HCT116 (cell line): ENCODE data around the gene TMEM219. TPM values are rescaled to one million over a fixed set of nuclear protein-coding genes. Genes with fewer than 3 reads are reported as not detected.

ENCODE experiments used
- ATAC-seq: fragments of 200-7000 bp; cut with Tn5 transposase; 2 replicates; pipeline ENCODE4 v1.9.1; 2020; ENCODE audit warnings: mild to moderate bottlenecking, moderate library complexity
- BruUV-seq: library from RNA; stranded (reverse); fragments of 400-500 nt; replicated peaks from 2 replicates; lab custom pipeline; 2021; lab: Mats Ljungman, UMichigan
- CTCF ChIA-PET: fragments of 300-600 bp; sonication (Branson Sonifier 250); formaldehyde crosslinking; loops from one replicate; lab custom pipeline; 2021; ENCODE audit warnings: antibody characterized with exemption; lab: Charles Lee
- POLR2A ChIA-PET: fragments of 300-600, 350-600 bp; sonication (Branson Sonifier 250); formaldehyde crosslinking; loops from one replicate; lab custom pipeline; 2021; ENCODE audit warnings: antibody characterized with exemption; lab: Charles Lee
- RAD21 ChIA-PET, 2 experiments: fragments of 300-600 bp; sonication (Branson Sonifier 250); formaldehyde crosslinking; loops; one replicate each; lab custom pipeline; 2023; ENCODE audit warnings: low total read pairs in 2 of 2; ENCODE audit not compliant: uncharacterized antibody in 2 of 2, unreplicated experiment in 2 of 2, low non-redundant PET in 1 of 2; lab: Charles Lee
- DNase-seq: peaks from one replicate; pipeline ENCODE4 v3.0.0-alpha.2; 2010; ENCODE audit warnings: low read depth, low spot score
- H2AFZ ChIP-seq: fragments of 200-600 bp; shearing (Covaris generic), sonication (generic); 2 replicates; pipeline ENCODE4 v1.6.1; 2017; ENCODE audit warnings: low read depth, mixed run types, mixed read lengths, antibody characterized with exemption, low read length; ENCODE audit not compliant: poor library complexity, severe bottlenecking
- H3K27ac ChIP-seq: 2 replicates; pipeline ENCODE4 v1.5.1; 2012; ENCODE audit warnings: low read depth, low read length
- H3K27me3 ChIP-seq: fragments of 200-600 bp; sonication (generic); 2 replicates; pipeline ENCODE4 v1.6.1; 2016; ENCODE audit warnings: mixed run types, low read length, mixed read lengths; ENCODE audit not compliant: insufficient read depth
- H3K36me3 ChIP-seq, 2 experiments: fragments of 200-500 bp in 1 of 2; fragments of 200-600 bp in 1 of 2; sonication (Bioruptor generic) in 1 of 2; sonication (generic) in 1 of 2; 2 replicates each; pipeline versions ENCODE4 v1.5.1 to v1.6.1; 2014 to 2016; ENCODE audit warnings: low read length in 2 of 2, inconsistent platforms in 1 of 2, mixed read lengths in 1 of 2, mixed run types in 1 of 2; ENCODE audit not compliant: insufficient read depth in 2 of 2, control insufficient read depth in 1 of 2
- H3K4me1 ChIP-seq, 2 experiments: fragments of 200-600 bp in 1 of 2; sonication (generic) in 1 of 2; 2 replicates each; pipeline versions ENCODE4 v1.5.1 to v1.6.1; 2012 to 2017; ENCODE audit warnings: low read length in 2 of 2, inconsistent platforms in 1 of 2, mild to moderate bottlenecking in 1 of 2, mixed read lengths in 1 of 2, mixed run types in 1 of 2, moderate library complexity in 1 of 2; ENCODE audit not compliant: insufficient read depth in 2 of 2, control insufficient read depth in 1 of 2
- H3K4me2 ChIP-seq: fragments of 200-600 bp; sonication (generic); 2 replicates; pipeline ENCODE4 v1.6.1; 2017; ENCODE audit warnings: mixed run types, low read length, mixed read lengths
- H3K4me3 ChIP-seq, 2 experiments: fragments of 200-600 bp in 1 of 2; sonication (generic) in 1 of 2; replicated peaks in 1 of 2; 2 replicates each; pipeline ENCODE4 v1.5.1; 2011 to 2016; ENCODE audit warnings: low read length in 2 of 2, control low read depth in 1 of 2, low read depth in 1 of 2, mild to moderate bottlenecking in 1 of 2, mixed read lengths in 1 of 2, mixed run types in 1 of 2
- H3K79me2 ChIP-seq: fragments of 200-600 bp; sonication (generic); 2 replicates; pipeline ENCODE4 v1.6.1; 2017; ENCODE audit warnings: mild to moderate bottlenecking, mixed run types, low read length, moderate library complexity, mixed read lengths; ENCODE audit not compliant: insufficient read depth
- H3K9ac ChIP-seq: fragments of 200-600 bp; sonication (generic); 2 replicates; pipeline ENCODE4 v1.6.1; 2016; ENCODE audit warnings: low read length, mixed read lengths
- H3K9me2 ChIP-seq: fragments of 200-600 bp; sonication (generic), shearing (Covaris generic); 2 replicates; pipeline ENCODE4 v1.6.1; 2017; ENCODE audit warnings: mixed run types, mild to moderate bottlenecking, moderate library complexity; ENCODE audit not compliant: insufficient read depth
- H3K9me3 ChIP-seq, 2 experiments: fragments of 200-500 bp in 1 of 2; fragments of 200-600 bp in 1 of 2; sonication (Bioruptor generic) in 1 of 2; sonication (generic) in 1 of 2; 2 replicates each; pipeline ENCODE4 v1.6.1; 2014 to 2017; ENCODE audit warnings: low read length in 2 of 2, mixed read lengths in 2 of 2, inconsistent platforms in 1 of 2, low read depth in 1 of 2, mild to moderate bottlenecking in 1 of 2, mixed run types in 1 of 2, moderate library complexity in 1 of 2; ENCODE audit not compliant: control insufficient read depth in 1 of 2, insufficient read depth in 1 of 2
- H4K20me1 ChIP-seq: fragments of 200-600 bp; sonication (generic), shearing (Covaris generic); 2 replicates; pipeline ENCODE4 v1.6.1; 2017; ENCODE audit warnings: mixed run types, mild to moderate bottlenecking, moderate library complexity; ENCODE audit not compliant: insufficient read depth
- CBX3 ChIP-seq: IDR thresholded peaks from 2 replicates; pipeline ENCODE4 v1.6.1; 2012; ENCODE audit warnings: low read depth
- CEBPB ChIP-seq: IDR thresholded peaks from 2 replicates; pipeline ENCODE4 v1.6.1; 2012; ENCODE audit warnings: low read depth
- EGR1 ChIP-seq: IDR thresholded peaks from 2 replicates; pipeline ENCODE4 v1.6.1; 2012; ENCODE audit warnings: low read depth
- ELF1 ChIP-seq: IDR thresholded peaks from 2 replicates; pipeline ENCODE4 v1.6.1; 2012; ENCODE audit warnings: low read depth, borderline replicate concordance
- EZH2 ChIP-seq: fragments of 200-600 bp; sonication (generic); IDR thresholded peaks from 2 replicates; pipeline ENCODE4 v1.6.1; 2017; ENCODE audit warnings: antibody characterized with exemption, mixed run types
- EZH2phosphoT487 ChIP-seq: fragments of 200-600 bp; IDR thresholded peaks from 2 replicates; pipeline ENCODE4 v1.6.1; 2018; ENCODE audit warnings: antibody characterized with exemption, borderline replicate concordance
- FOSL1 ChIP-seq: IDR thresholded peaks from 2 replicates; pipeline ENCODE4 v1.6.1; 2012; ENCODE audit warnings: low read depth
- JUND ChIP-seq: IDR thresholded peaks from 2 replicates; pipeline ENCODE4 v1.6.1; 2012
- POLR2A ChIP-seq: IDR thresholded peaks from 2 replicates; pipeline ENCODE4 v1.7.0; 2011; ENCODE audit warnings: borderline replicate concordance; ENCODE audit not compliant: insufficient read depth, insufficient read length; ENCODE audit errors: extremely low read depth
- POLR2AphosphoS5 ChIP-seq: IDR thresholded peaks from 2 replicates; pipeline ENCODE4 v1.6.1; 2011; ENCODE audit warnings: mild to moderate bottlenecking, low read depth, low read length, moderate library complexity
- RAD21 ChIP-seq: IDR thresholded peaks from 2 replicates; pipeline ENCODE4 v1.6.1; 2012; ENCODE audit warnings: low read depth, mild to moderate bottlenecking
- SIN3A ChIP-seq: IDR thresholded peaks from 2 replicates; pipeline ENCODE4 v1.6.1; 2012; ENCODE audit warnings: low read depth
- SP1 ChIP-seq: IDR thresholded peaks from 2 replicates; pipeline ENCODE4 v1.6.1; 2012; ENCODE audit warnings: low read depth
- SRF ChIP-seq: IDR thresholded peaks from 2 replicates; pipeline ENCODE4 v1.6.1; 2012; ENCODE audit warnings: low read depth
- TCF7L2 ChIP-seq: IDR thresholded peaks from 2 replicates; pipeline ENCODE4 v1.7.0; 2011; ENCODE audit warnings: borderline replicate concordance, inconsistent platforms; ENCODE audit not compliant: insufficient read depth, insufficient read length; ENCODE audit errors: extremely low read depth
- YY1 ChIP-seq: IDR thresholded peaks from 2 replicates; pipeline ENCODE4 v1.6.1; 2011; ENCODE audit warnings: low read length, low read depth, moderate library complexity, mild to moderate bottlenecking; ENCODE audit not compliant: insufficient replicate concordance; ENCODE audit errors: extremely low read depth
- ZFX ChIP-seq: fragments of 450-650 bp; IDR thresholded peaks from 2 replicates; pipeline ENCODE4 v1.6.1; 2017
- intact Hi-C: fragments of 100-400 bp; cut with micrococcal nuclease; formaldehyde crosslinking; loops from 2 replicates; pipeline ENCODE4 v1.10.0; 2022
- total RNA-seq: library from RNA; stranded (reverse); gene quantifications from one replicate; pipeline ENCODE4 v1.2.1, GENCODE V29; 2021; ENCODE audit not compliant: unreplicated experiment
- TF ChIP-seq, protein P1 (sequence below): IDR thresholded peaks from 2 replicates; pipeline ENCODE4 v1.6.1; 2011; ENCODE audit warnings: mild to moderate bottlenecking, low read length, moderate library complexity; ENCODE audit not compliant: insufficient replicate concordance; ENCODE audit errors: extremely low read depth
- TF ChIP-seq, protein P2 (sequence below), 3 experiments: fragments of 200-600 bp in 1 of 3; sonication (generic) in 1 of 3; IDR thresholded peaks in 2 of 3; conservative IDR thresholded peaks in 1 of 3; 2 replicates each; pipeline ENCODE4 v1.5.1; 2012 to 2017; ENCODE audit warnings: low read depth in 2 of 3, low read length in 2 of 3, antibody characterized with exemption in 1 of 3, borderline replicate concordance in 1 of 3, control low read depth in 1 of 3, mild to moderate bottlenecking in 1 of 3, mixed read lengths in 1 of 3, mixed run types in 1 of 3, moderate library complexity in 1 of 3; ENCODE audit not compliant: insufficient read depth in 1 of 3

TMEM219 gene
- total RNA-seq, 1 experiment from 2014 or later, result 75.5 TPM

DNA sequence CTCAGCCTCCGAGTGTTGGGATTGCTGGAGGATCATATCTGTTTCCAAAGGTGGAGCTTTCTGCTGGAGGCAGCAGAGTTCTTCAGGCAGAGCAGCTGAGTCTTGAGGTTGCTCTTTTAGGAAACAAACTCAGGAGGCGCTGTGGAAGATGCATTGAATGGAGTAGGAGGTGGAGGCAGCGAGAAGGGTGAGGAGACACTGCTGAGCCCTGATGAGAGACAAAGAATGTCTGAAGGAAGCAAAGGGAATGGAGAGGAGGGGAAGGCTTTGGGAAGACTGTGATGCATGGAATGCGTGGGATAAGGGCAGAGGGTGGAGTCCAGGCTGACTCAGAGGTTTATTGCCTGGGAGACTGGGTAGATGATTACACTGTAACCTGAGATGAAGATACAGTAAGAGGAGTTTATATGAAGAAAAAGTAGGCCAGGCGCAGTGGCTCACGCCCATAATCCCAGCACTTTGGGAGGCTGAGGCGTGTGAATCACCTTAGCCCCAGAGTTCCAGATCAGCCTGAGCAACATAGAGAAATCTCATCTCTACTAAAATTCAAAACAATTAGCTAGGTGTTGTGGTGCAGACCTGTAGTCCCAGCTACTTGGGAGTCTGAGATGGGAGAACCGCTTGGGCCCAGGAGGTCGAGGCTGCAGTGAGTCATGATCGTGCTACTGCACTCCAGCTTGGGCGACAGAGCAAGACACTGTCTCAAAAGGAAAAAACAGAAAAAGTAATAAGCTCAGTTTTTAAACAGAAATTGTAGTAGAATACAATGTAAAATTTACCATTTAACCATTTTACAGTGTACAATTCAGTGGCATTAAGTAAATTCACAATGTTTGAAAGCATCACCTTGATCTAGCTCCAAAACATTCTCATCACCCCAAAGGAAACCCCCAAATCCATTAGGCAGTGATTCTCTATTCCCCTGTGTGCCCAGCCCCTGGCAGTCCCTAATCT is 17.8 kb upstream of the TMEM219 start:
- H3K79me2 ChIP-seq, result no peaks in the 10 kb centered on the region
- H3K36me3 ChIP-seq, result no peaks in the 10 kb centered on the region
- peak overlapping the region; percentile 1 for H2AFZ ChIP-seq
- peak; percentile 98 for DNase-seq
- peaks cover 31 to 41% of the 10 kb centered on the region in 2 experiments for H3K4me1 ChIP-seq
- intact Hi-C loops, result loop anchor here (1.0 kb wide), 1 partner anchor 29 kb away; the partner anchor contains the start of gene TAOK2
- RAD21 ChIA-PET, result interaction anchor here (0.6 to 1.2 kb wide), 3 partner anchors 18 to 29 kb away, joined by 3 to 4 read pairs (median 3); partner anchors contain the start of genes TAOK2 (in 2 of the 2) and KCTD13 (in 1 of the 2)
- POLR2A ChIA-PET, result interaction anchor here (1.2 to 3.0 kb wide), 7 partner anchors 17 to 71 kb away, joined by 3 to 22 read pairs (median 6); partner anchors contain the start of genes ASPHD1, KCTD13, SEZ6L2 and TAOK2
- H4K20me1 ChIP-seq, result no peaks in the 10 kb centered on the region
- H3K9me3 ChIP-seq, result no peaks in the 10 kb centered on the region
- peak; percentile 96 for ATAC-seq
- no peaks in the 10 kb centered on the region for H3K27me3 ChIP-seq
- CTCF ChIA-PET, result interaction anchor here (0.9 to 1.7 kb wide), 9 partner anchors 10 to 243 kb away, joined by 3 to 7 read pairs (median 3); partner anchors contain the start of genes PAGR1 and TMEM219
- peak overlapping the region; percentile 93 for H3K27ac ChIP-seq
- peak overlapping the region; percentile 21 to 41 for H3K4me3 ChIP-seq
- BruUV-seq, result TSS peak; percentile 81
- TF ChIP-seq, protein P1, sequence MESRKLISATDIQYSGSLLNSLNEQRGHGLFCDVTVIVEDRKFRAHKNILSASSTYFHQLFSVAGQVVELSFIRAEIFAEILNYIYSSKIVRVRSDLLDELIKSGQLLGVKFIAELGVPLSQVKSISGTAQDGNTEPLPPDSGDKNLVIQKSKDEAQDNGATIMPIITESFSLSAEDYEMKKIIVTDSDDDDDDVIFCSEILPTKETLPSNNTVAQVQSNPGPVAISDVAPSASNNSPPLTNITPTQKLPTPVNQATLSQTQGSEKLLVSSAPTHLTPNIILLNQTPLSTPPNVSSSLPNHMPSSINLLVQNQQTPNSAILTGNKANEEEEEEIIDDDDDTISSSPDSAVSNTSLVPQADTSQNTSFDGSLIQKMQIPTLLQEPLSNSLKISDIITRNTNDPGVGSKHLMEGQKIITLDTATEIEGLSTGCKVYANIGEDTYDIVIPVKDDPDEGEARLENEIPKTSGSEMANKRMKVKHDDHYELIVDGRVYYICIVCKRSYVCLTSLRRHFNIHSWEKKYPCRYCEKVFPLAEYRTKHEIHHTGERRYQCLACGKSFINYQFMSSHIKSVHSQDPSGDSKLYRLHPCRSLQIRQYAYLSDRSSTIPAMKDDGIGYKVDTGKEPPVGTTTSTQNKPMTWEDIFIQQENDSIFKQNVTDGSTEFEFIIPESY, result peak; percentile 31
- TF ChIP-seq EGR1, result peak; percentile 94
- peak; percentile 38; the same call in 1 of the 2 replicates for TF ChIP-seq CEBPB
- peak; percentile 55 for TF ChIP-seq RAD21
- TF ChIP-seq, protein P2, sequence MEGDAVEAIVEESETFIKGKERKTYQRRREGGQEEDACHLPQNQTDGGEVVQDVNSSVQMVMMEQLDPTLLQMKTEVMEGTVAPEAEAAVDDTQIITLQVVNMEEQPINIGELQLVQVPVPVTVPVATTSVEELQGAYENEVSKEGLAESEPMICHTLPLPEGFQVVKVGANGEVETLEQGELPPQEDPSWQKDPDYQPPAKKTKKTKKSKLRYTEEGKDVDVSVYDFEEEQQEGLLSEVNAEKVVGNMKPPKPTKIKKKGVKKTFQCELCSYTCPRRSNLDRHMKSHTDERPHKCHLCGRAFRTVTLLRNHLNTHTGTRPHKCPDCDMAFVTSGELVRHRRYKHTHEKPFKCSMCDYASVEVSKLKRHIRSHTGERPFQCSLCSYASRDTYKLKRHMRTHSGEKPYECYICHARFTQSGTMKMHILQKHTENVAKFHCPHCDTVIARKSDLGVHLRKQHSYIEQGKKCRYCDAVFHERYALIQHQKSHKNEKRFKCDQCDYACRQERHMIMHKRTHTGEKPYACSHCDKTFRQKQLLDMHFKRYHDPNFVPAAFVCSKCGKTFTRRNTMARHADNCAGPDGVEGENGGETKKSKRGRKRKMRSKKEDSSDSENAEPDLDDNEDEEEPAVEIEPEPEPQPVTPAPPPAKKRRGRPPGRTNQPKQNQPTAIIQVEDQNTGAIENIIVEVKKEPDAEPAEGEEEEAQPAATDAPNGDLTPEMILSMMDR (IDR thresholded peaks at IDR 0.05 in 2 of 3, conservative IDR thresholded peaks at IDR 0.05 in 1 of 3; ENCODE audit: borderline replicate concordance in 1 of 3, insufficient read depth in 1 of 3, low read depth in 2 of 3, low read length in 2 of 3), result peak; percentile 40 to 66 (median 42); a peak in 5 of 6 replicates
- peak; percentile 67 for TF ChIP-seq FOSL1
- no peak for TF ChIP-seq EZH2phosphoT487
- TF ChIP-seq EZH2, result no peak
- peak; percentile 51; the same call in 1 of the 2 replicates for TF ChIP-seq SRF
- TF ChIP-seq ELF1, result no peak
- peak; percentile 87 for TF ChIP-seq SIN3A
- TF ChIP-seq POLR2AphosphoS5, result peak; percentile 81
- TF ChIP-seq JUND, result peak; percentile 78
- TF ChIP-seq SP1, result peak; percentile 95
- TF ChIP-seq POLR2A, result peak; percentile 19
- peak; percentile 18 for TF ChIP-seq TCF7L2
- peak; percentile 22 for TF ChIP-seq YY1
- no peak for TF ChIP-seq ZFX
- peak; percentile 79; the same call in 1 of the 2 replicates for TF ChIP-seq CBX3
- H3K9ac ChIP-seq, result peak overlapping the region; percentile 61
- H3K4me2 ChIP-seq, result peak overlapping the region; percentile 91
- no peaks in the 10 kb centered on the region for H3K9me2 ChIP-seq
